SK-N-SH (cell line): ENCODE data around the gene FRMD6.

Experiments used
- EP300 ChIP-seq, 2 experiments: IDR thresholded peaks; 2 replicates each; pipeline versions ENCODE4 v1.4.0 to v1.6.1; 2012; ENCODE audit warnings: borderline replicate concordance in 1 of 2, low read depth in 1 of 2, low read length in 1 of 2
- GABPA ChIP-seq: IDR thresholded peaks from 2 replicates; pipeline ENCODE4 v1.4.0; 2012; ENCODE audit warnings: low read depth, mild to moderate bottlenecking
- MAX ChIP-seq: IDR thresholded peaks from 2 replicates; pipeline ENCODE4 v1.4.0; 2012; ENCODE audit warnings: low read depth
- MEF2A ChIP-seq: IDR thresholded peaks from 2 replicates; pipeline ENCODE4 v1.4.0; 2012; ENCODE audit warnings: low read depth, borderline replicate concordance
- NRF1 ChIP-seq: IDR thresholded peaks from 2 replicates; pipeline ENCODE4 v1.6.1; 2012; ENCODE audit warnings: low read depth, mild to moderate bottlenecking, low read length
- POLR2AphosphoS5 ChIP-seq: IDR thresholded peaks from 2 replicates; pipeline ENCODE4 v1.6.1; 2012; ENCODE audit warnings: low read depth, low read length
- RCOR1 ChIP-seq: fragments of 150-350 bp; IDR thresholded peaks from 2 replicates; pipeline ENCODE4 v1.6.1; 2017; ENCODE audit warnings: antibody characterized with exemption, low read length
- YY1 ChIP-seq: IDR thresholded peaks from 2 replicates; pipeline ENCODE4 v1.4.0; 2012; ENCODE audit warnings: low read depth, mild to moderate bottlenecking
- TF ChIP-seq, protein P1 (sequence below): fragments of 200-600 bp; sonication (generic); IDR thresholded peaks from 2 replicates; pipeline ENCODE4 v1.6.1; 2017; ENCODE audit warnings: antibody characterized with exemption, mild to moderate bottlenecking, moderate library complexity

DNA sequence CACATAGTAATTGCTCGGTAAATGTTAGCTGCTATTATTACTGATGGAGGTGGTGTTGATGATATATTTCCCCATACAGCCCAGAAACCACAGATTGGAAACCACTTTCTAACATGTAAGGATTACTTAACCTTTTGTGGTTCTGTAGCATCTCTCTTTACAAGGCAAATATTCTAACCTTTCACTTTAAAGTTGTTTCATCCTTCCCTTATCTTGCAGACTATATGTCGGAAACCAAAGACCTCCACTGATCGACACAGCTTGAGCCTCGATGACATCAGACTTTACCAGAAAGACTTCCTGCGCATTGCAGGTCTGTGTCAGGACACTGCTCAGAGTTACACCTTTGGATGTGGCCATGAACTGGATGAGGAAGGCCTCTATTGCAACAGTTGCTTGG lies 75.8 kb downstream of the FRMD6 start:
- TF ChIP-seq POLR2AphosphoS5: no peak
- no peak for TF ChIP-seq NRF1
- TF ChIP-seq, protein P1, sequence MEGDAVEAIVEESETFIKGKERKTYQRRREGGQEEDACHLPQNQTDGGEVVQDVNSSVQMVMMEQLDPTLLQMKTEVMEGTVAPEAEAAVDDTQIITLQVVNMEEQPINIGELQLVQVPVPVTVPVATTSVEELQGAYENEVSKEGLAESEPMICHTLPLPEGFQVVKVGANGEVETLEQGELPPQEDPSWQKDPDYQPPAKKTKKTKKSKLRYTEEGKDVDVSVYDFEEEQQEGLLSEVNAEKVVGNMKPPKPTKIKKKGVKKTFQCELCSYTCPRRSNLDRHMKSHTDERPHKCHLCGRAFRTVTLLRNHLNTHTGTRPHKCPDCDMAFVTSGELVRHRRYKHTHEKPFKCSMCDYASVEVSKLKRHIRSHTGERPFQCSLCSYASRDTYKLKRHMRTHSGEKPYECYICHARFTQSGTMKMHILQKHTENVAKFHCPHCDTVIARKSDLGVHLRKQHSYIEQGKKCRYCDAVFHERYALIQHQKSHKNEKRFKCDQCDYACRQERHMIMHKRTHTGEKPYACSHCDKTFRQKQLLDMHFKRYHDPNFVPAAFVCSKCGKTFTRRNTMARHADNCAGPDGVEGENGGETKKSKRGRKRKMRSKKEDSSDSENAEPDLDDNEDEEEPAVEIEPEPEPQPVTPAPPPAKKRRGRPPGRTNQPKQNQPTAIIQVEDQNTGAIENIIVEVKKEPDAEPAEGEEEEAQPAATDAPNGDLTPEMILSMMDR: no peak
- no peak for TF ChIP-seq RCOR1
- no peak for TF ChIP-seq YY1
- no peak for TF ChIP-seq MEF2A
- TF ChIP-seq GABPA: no peak
- TF ChIP-seq MAX: no peak
- no peak for TF ChIP-seq EP300 (IDR thresholded peaks at IDR 0.05; ENCODE audit: borderline replicate concordance in 1 of 2, low read depth in 1 of 2, low read length in 1 of 2)
